ENCODE results near the gene SCAF1.

The SCAF1 gene, protein sequence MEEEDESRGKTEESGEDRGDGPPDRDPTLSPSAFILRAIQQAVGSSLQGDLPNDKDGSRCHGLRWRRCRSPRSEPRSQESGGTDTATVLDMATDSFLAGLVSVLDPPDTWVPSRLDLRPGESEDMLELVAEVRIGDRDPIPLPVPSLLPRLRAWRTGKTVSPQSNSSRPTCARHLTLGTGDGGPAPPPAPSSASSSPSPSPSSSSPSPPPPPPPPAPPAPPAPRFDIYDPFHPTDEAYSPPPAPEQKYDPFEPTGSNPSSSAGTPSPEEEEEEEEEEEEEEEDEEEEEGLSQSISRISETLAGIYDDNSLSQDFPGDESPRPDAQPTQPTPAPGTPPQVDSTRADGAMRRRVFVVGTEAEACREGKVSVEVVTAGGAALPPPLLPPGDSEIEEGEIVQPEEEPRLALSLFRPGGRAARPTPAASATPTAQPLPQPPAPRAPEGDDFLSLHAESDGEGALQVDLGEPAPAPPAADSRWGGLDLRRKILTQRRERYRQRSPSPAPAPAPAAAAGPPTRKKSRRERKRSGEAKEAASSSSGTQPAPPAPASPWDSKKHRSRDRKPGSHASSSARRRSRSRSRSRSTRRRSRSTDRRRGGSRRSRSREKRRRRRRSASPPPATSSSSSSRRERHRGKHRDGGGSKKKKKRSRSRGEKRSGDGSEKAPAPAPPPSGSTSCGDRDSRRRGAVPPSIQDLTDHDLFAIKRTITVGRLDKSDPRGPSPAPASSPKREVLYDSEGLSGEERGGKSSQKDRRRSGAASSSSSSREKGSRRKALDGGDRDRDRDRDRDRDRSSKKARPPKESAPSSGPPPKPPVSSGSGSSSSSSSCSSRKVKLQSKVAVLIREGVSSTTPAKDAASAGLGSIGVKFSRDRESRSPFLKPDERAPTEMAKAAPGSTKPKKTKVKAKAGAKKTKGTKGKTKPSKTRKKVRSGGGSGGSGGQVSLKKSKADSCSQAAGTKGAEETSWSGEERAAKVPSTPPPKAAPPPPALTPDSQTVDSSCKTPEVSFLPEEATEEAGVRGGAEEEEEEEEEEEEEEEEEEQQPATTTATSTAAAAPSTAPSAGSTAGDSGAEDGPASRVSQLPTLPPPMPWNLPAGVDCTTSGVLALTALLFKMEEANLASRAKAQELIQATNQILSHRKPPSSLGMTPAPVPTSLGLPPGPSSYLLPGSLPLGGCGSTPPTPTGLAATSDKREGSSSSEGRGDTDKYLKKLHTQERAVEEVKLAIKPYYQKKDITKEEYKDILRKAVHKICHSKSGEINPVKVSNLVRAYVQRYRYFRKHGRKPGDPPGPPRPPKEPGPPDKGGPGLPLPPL

GRCh38 chr19:49641688-49642491 lies at the start of gene SCAF1:
SCAF1 (plus strand) TSS chr19:49642209; CDS start chr19:49645027, 2,818 bp downstream.
- peak; percentile 98 for DNase-seq

DNA sequence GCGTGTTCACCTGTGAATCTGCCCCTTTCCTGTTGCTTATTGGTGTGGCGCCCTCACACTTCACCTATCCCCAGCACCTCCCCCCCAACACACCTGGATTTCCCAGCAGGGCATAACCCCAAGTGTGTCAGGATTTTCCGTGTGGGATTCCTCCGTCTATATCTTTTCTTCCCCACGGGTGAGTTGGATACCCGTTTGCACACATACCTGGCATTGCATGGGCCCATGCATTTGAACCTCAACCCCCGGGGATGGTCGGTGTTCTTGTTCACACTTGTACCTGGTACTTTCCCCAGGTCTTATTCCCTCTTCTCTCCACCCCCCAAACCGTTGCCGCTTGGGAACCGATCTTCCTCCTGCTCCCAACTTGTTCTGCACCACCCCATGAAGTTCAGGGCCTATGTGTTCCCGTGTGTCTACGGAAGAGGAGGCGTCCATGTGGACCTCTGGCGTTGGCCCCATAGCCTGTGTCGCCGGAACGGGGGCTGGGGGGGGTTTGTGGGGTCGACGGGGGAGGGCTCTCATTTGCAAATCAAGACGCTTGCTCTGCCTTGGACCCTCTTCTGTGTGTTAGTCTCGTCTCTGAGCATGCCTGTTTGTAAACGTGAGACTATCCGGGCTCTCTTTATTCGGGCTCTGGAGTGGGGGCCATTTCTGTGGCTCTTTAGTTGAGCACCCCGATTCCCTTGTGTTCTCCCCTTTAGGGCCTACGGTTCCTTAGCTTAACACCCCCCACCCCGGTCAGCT lies 49.4 kb upstream of the SCAF1 start:
- DNase-seq, result no peak

DNA sequence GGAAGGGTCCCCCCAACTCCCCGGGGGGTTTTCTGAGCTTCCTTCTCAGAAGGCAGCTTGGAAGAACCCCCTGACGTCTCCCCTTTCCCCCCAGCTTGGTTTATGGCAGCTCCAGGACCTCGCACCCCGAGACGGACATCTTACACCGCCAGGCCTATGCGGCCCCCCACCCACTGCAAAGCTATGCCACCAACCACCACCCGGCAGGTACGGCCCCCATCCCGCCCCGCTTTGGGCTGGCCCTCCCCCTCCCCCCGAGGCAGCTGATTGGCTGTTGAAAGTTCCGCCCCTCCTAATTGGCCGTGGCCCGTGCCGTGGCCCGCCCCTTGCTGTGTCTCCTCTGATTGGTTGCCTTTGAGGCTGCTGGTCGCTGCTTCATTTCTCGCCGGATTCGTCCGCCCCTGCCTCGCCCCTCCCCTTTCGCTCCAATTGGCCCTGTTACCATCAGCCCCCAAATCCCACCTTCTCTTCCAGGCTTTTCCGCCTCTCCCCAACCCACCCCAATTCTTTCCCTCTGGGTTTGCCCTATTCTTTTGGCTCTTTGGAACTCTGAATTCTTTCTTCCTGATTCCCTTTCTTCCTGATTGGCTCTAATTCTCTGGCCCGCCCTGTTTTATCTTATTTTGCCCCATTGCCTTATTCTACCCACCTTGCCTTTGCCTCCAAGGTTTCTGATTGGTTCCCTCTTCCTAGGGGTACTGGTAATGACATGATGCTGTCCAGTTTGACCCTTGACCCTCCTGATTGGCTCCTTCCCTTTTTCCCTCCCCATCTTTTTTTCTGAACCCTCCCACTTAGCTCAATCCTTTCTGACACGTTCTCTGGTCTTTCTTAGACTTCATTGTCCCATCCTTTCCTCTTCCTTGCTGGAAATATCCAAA lies 48.5 kb upstream of the SCAF1 start:
- DNase-seq, result no peak

DNA sequence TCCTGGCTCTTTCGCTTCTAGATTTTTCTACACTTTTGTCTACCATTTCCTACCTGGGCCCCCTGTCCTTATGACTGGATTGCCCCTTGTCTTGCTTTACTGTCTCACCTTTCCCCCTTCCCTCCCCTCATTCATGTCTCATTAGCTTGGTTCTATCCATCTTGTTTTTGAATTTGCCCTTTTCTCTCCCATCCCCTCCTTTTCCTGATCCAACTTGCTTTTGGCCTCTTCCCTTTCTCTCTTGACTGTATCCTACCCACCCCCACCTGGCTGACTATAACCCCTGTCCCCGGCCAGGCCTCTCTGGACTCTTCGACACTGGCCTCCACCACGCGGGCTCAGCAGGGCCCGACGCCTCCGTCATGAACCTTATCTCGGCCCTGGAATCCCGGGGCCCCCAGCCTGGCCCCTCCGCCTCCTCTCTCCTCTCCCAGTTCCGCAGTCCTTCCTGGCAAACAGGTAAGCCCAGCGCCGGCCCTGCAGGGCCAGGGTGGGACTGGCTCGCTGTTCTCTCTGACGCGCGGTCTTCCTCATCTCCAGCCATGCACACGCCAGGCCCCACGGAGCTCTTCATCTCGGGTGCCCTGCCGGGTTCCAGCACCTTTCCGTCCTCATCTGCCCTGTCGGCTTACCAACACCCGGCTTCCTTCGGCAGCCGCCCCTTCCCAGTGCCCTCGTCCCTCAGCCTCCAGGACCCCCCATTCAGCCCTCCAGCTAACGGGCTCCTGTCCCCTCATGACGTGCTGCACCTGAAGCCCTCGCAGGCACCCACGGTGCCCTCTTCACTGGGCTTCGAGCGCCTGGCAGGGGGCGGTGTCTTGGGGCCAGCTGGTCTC lies 47.6 kb upstream of the SCAF1 start:
- DNase-seq, result no peak

DNA sequence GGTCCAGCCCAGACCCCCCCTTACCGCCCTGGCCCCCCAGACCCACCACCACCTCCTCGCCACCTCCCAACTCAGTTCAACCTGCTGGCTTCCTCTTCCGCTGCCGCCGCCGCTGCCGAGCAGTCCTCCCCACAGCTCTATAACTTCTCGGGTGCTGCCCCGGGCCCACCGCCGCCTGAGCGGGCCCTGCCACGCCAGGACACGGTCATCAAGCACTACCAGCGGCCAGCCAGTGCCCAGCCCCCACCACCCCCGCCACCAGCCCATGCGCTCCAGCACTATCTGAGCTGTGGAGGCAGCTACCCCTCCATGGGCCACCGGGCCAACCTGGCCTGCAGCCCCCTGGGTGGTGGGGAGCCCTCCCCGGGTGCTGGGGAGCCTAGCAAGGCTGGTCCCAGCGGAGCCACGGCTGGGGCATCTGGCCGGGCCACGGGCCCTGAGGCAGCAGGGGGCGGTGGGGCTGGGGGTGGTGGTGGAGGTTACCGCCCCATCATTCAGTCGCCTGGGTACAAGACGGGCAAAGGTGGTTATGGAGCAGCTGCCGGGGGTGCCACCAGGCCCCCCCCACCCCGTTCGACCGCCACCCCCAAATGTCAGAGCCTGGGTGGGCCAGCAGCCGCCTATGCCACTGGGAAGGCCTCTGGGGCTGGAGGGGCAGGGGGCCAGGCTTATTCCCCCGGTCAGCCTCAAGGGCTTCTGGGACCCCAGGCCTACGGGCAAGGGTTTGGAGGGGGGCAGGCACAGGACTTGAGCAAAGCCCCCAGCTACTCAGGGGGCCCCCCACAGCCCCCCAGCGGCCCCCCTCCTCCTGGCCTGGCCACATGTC lies 46.8 kb upstream of the SCAF1 start:
- no peak for DNase-seq

DNA sequence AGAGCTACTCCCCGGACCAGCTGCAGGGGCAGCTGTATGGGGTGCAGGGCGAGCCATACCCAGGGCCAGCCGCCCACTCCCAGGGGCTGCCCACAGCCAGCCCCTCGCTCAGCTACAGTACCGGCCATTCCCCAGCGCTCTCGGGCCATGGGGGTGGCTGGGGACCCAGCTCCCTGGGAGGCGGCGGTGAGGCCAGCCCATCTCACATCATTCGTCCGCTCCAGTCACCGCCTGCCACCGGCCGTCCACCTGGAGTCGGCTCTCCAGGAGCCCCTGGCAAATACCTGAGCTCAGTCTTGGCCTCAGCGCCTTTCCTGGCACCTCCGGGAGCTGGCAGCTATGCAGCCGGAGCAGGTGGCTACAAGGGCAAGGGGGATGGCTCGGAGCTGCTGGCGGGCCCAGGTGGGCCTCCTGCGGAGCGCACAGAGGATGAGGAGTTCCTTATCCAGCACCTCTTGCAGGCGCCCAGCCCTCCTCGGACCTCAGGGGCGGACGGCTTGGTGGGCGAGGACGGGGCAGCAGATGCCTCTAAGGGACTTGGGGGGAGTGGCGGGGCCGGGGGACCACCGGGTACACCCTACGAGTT lies 46.1 kb upstream of the SCAF1 start:
- DNase-seq, result no peak

GRCh38 chr19:49596407-49596806 lies 45.6 kb upstream of the SCAF1 start:
- no peak for DNase-seq

GRCh38 chr19:49596954-49597702 lies 44.9 kb upstream of the SCAF1 start:
- no peak for DNase-seq

DNA sequence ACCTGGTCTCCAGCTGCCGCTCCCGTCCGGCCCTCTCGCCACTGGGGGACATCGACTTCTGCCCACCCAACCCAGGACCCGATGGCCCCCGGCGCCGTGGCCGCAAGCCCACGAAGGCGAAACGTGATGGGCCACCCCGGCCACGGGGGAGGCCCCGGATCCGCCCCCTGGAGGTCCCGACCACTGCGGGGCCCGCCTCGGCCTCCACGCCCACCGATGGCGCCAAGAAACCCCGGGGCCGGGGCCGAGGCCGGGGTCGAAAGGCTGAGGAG lies 44.4 kb upstream of the SCAF1 start:
- DNase-seq, result no peak

- no peak for DNase-seq
Measured at GRCh38 chr19:49599378-49600295, 42.4 kb upstream of the SCAF1 start.

DNA sequence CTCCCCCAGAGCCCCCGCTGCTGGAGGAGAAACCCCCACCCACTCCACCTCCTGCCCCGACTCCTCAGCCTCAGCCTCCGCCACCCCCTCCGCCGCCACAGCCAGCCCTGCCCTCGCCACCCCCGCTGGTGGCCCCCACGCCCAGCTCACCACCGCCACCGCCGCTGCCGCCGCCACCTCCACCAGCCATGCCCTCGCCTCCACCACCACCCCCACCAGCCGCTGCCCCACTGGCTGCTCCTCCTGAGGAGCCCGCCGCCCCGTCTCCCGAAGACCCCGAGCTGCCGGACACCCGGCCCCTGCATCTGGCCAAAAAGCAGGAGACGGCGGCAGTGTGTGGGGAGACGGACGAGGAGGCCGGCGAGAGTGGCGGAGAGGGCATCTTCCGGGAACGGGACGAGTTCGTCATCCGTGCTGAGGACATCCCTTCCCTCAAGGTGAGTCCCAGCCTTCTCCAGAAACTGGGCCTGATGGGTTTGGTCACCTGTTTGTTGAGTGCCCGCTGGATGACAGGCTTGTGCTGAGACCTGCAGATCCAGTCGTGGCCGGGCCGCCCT lies 40.4 kb upstream of the SCAF1 start:
- no peak for DNase-seq

GRCh38 chr19:49602806-49603205 lies 39.2 kb upstream of the SCAF1 start:
- DNase-seq, result no peak

DNA sequence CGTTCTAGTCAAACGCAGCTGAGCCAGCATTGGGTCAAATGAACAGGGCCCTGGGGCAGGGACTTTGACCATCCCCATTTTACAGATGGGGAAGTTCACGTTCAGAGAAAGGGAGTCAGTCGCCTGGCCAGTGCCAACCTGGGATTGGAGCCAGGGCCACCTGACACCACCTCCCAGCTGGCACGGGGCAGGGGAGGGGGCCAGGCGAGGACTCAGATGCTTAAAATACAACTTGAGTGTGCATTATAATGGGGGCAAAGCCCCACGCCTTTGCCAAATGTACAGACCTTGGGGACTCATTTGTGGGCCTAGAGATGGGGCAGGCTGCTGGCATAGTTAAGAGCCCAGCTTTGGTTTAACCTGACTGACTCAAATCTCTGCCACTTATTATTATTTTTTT lies 36.4 kb upstream of the SCAF1 start:
- DNase-seq, result no peak

- no peak for DNase-seq
Measured at GRCh38 chr19:49609499-49610092, 32.4 kb upstream of the SCAF1 start.

GRCh38 chr19:49613374-49613773 lies 28.6 kb upstream of the SCAF1 start:
- peak; percentile 7 for DNase-seq
